Testis (tissue), 2 donors: ENCODE results near the gene CPNE4.

Source experiments
- CTCF ChIP-seq, 3 experiments: fragments of 450-650 bp in 2 of 3; fragments of 200-600 bp in 1 of 3; sonication (generic) in 1 of 3; IDR thresholded peaks; one replicate each; pipeline ENCODE4 v1.5.1; 2016 to 2019; ENCODE audit warnings: antibody characterized with exemption in 3 of 3, mild to moderate bottlenecking in 2 of 3, moderate library complexity in 1 of 3
- POLR2A ChIP-seq: fragments of 450-650 bp; IDR thresholded peaks from one replicate; pipeline ENCODE4 v1.6.1; 2017; ENCODE audit warnings: antibody characterized with exemption, mild to moderate bottlenecking, moderate library complexity

GRCh38 chr3:131803113-131803512 lies 231.7 kb downstream of the CPNE4 start:
- TF ChIP-seq CTCF (IDR thresholded peaks at IDR 0.05) (no peak), POLR2A (no peak)
